Bronchial epithelial cell (primary cell): ENCODE data around the gene LCLAT1. TPM values are rescaled to one million over a fixed set of nuclear protein-coding genes. Genes with fewer than 3 reads are reported as not detected.
A peak's percentile ranks its signal among the peaks of the same experiment; 100 is the strongest.

Source experiments
- DNase-seq: peaks from one replicate; pipeline ENCODE4 v3.0.0-alpha.2; 2010; ENCODE audit warnings: low read depth
- FAIRE-seq: peaks from 2 replicates; lab custom pipeline; 2011; peaks lifted over from hg19 to GRCh38; lab: Jason Lieb, UNC
- H3K27me3 ChIP-seq: 2 replicates; pipeline ENCODE4 v1.5.1; 2011; ENCODE audit warnings: low read length; ENCODE audit not compliant: control insufficient read depth, insufficient read depth
- H3K36me3 ChIP-seq: 2 replicates; pipeline ENCODE4 v1.5.1; 2011; ENCODE audit warnings: low read length; ENCODE audit not compliant: control insufficient read depth, insufficient read depth
- H3K4me3 ChIP-seq: 2 replicates; pipeline ENCODE4 v1.5.1; 2011; ENCODE audit warnings: mild to moderate bottlenecking, low read depth, low read length, control low read depth
- total RNA-seq: library from RNA; depleted of rRNA; stranded (reverse); fragments of >200 nt; gene quantifications from 2 replicates; pipeline ENCODE4 v1.2.1, GENCODE V29; 2014
- TF ChIP-seq, protein P1 (sequence below): IDR thresholded peaks from 2 replicates; pipeline ENCODE4 v1.5.1; 2011; ENCODE audit warnings: mild to moderate bottlenecking, moderate library complexity, low read length, control low read depth, inconsistent platforms; ENCODE audit not compliant: insufficient read depth, severe bottlenecking

The LCLAT1 gene
- total RNA-seq, 1 donor from 2014 or later: 8.7 TPM

DNA sequence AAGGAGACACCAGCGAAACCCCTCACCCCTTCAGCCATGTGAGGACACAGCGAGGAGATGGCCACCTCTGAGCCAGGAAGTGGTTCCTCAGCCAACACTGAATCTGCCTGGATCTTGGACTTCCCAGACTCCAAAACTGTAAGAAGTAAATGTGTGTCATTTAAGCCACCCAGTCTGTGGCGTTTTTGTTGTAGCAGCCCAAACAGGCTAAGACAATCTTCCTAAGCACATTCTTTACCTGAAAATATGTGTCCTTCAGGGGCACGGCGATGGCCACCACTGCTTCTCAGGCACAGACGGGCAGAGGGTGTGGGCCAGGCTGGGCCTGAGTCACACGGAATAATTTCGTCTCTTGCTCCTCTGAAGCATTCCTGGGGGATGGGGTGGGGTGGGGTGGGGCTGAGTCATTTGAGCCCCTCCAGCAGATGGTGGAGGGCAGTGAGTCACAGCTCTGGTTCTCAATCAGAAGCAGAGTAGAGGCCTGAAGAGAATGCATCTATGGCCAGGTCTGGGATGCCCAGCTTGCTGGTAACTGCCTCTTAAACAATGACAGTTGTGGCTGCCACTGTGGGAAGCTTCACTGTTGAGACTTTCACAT, 217.8 kb downstream of the LCLAT1 start:
- DNase-seq: peak; percentile 94

DNA sequence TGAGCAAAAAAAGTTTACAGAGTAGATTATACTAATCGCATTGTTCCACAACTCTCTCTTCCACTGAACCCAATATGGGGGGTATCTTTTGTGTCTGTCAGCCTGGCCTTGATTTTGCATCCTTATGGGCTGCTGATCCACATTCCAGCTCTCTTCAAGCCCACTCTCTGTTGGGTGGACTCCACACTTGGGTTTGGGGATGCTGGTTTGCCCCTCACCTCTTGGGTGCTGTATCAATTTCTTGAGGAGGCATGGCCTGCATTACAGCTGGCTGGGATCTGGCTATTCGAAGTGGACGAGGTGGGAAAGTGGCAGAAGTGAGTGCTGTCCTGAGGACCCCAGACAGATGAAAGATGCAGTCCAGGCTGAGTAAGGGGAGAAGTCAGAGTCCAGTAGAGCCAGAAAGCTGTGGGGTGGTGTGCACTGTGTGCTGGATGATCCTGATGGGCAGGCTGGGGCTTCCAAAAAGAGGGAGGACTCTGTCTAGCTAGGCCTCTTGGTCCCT, 218.8 kb downstream of the LCLAT1 start:
- TF ChIP-seq, protein P1, sequence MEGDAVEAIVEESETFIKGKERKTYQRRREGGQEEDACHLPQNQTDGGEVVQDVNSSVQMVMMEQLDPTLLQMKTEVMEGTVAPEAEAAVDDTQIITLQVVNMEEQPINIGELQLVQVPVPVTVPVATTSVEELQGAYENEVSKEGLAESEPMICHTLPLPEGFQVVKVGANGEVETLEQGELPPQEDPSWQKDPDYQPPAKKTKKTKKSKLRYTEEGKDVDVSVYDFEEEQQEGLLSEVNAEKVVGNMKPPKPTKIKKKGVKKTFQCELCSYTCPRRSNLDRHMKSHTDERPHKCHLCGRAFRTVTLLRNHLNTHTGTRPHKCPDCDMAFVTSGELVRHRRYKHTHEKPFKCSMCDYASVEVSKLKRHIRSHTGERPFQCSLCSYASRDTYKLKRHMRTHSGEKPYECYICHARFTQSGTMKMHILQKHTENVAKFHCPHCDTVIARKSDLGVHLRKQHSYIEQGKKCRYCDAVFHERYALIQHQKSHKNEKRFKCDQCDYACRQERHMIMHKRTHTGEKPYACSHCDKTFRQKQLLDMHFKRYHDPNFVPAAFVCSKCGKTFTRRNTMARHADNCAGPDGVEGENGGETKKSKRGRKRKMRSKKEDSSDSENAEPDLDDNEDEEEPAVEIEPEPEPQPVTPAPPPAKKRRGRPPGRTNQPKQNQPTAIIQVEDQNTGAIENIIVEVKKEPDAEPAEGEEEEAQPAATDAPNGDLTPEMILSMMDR: no peak
- H3K4me3 ChIP-seq: no peak overlapping the region
- FAIRE-seq: no peak
- no peaks in the 10 kb centered on the region for H3K36me3 ChIP-seq
- H3K27me3 ChIP-seq: no peaks in the 10 kb centered on the region
- no peak for DNase-seq

More for the DNA sequence above, 217.8 kb downstream of the LCLAT1 start:
- FAIRE-seq: no peak
- H3K27me3 ChIP-seq: no peaks in the 10 kb centered on the region
- TF ChIP-seq, protein P1: no peak
- H3K4me3 ChIP-seq: no peak overlapping the region
- no peaks in the 10 kb centered on the region for H3K36me3 ChIP-seq

DNA sequence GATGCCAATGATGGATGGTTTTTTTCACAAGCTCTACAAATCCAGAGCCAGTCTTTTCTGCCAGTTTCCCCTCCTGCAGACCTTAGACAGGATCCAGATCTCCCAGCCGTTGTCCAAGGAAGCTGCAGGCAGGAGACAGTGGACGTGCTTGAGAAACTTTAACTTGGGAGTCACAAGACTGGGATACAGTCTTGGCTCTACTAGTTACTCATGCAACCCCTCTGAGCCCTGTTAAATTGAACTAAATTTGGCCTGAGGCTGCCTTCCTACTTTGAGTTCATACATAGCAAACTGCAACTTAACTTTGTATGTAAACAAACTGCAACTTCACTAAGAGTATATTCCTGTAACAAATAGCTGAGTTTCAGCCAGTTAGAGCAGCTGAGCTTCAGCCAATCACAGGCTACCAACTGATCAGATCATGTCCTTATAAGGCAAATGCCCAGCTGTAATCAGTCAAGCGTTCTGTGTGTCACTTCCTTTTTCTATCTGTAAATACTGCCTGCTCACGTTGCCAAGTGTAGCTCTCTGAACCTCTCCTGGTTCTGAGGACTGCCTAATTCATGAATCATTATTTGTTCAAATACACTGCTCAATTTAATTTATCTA, 219.3 kb downstream of the LCLAT1 start:
- no peak overlapping the region for H3K4me3 ChIP-seq
- peak; percentile 23 for FAIRE-seq
- no peaks in the 10 kb centered on the region for H3K27me3 ChIP-seq
- H3K36me3 ChIP-seq: no peaks in the 10 kb centered on the region
- DNase-seq: peak; percentile 100
- TF ChIP-seq, protein P1: no peak

DNA sequence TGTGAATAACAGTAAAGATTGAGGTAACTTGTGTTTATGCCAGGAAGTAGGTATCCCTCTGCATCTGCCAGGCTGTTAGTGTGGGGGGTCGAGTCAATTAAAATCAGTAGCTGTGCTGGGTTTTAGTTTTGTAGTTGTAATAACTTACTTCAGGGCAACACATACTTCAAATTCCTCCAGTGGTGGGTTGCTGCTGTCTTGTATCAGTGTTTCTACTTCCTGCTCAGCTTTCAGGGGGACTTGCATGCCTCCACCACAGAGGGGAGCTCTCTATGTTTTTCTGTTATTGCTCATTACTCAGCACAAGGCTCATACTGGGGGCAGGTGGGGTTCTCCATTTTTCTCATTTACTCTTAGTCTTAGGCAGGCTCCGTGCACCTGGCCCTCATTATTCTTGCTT, 223.4 kb downstream of the LCLAT1 start:
- Histone ChIP-seq H3K36me3 (no peaks in the 10 kb centered on the region), H3K27me3 (no peaks in the 10 kb centered on the region), H3K4me3 (no peak overlapping the region)
- no peak for DNase-seq
- TF ChIP-seq, protein P1: no peak
- no peak for FAIRE-seq

DNA sequence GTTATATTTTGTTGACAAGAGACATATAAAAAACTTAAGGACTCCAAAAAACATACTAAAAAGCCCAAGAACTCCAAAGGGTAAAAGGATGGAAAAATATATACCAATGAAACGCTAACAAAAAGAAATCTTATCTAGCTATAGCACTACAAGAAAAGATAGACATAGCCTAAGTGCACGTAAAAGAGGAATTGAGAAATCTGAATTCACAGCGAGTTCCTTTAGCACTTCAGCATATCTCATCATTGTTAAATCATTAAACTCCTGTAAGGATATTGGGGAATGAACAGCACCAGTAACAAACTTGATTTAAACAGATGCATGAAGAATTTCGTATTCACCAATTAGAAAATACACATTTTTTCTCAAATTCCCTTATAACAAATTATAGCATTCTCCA, 226.1 kb downstream of the LCLAT1 start:
- H3K4me3 ChIP-seq: no peak overlapping the region
- no peak for FAIRE-seq
- no peak for DNase-seq

More for the DNA sequence above, 226.1 kb downstream of the LCLAT1 start:
- TF ChIP-seq, protein P1: no peak
- H3K27me3 ChIP-seq: no peaks in the 10 kb centered on the region
- H3K36me3 ChIP-seq: no peaks in the 10 kb centered on the region
